ENCODE results near the gene PKD2.

- TF ChIP-seq CTCF (IDR thresholded peaks at IDR 0.05; ENCODE audit: poor library complexity, severe bottlenecking): no peak
- no peak for TF ChIP-seq EP300 (conservative IDR thresholded peaks at IDR 0.05; ENCODE audit: poor library complexity, severe bottlenecking)
- TF ChIP-seq REST (IDR thresholded peaks at IDR 0.05; ENCODE audit: borderline replicate concordance): no peak
- TF ChIP-seq MXI1 (conservative IDR thresholded peaks at IDR 0.05; ENCODE audit: poor library complexity, severe bottlenecking): no peak
- no peak for TF ChIP-seq POLR2AphosphoS5 (IDR thresholded peaks at IDR 0.05)
- no peak for TF ChIP-seq EZH2 (IDR thresholded peaks at IDR 0.05; ENCODE audit: borderline replicate concordance, insufficient read depth, low read length, poor library complexity, severe bottlenecking)
These were observed 83.5 kb downstream of the PKD2 start for GRCh38 chr4:88090898-88091297.

All from neural cell (in vitro differentiated cells).